AG04449 (cell line): ENCODE measurements around the gene FRMD5.

ENCODE experiments used
- CTCF ChIA-PET: fragments of 350-600 bp; formaldehyde crosslinking; extraction: SDS; loops from one replicate; lab custom pipeline; 2021; ENCODE audit warnings: antibody characterized with exemption; lab: Yijun Ruan, JAX
- POLR2A ChIA-PET: fragments of 400-600, 350-600 bp; formaldehyde crosslinking; extraction: SDS; loops from one replicate; lab custom pipeline; 2020; ENCODE audit warnings: antibody characterized with exemption, inconsistent platforms; lab: Yijun Ruan, JAX
- DNase-seq: peaks from one replicate; pipeline ENCODE4 v3.0.0-alpha.2; 2010; ENCODE audit warnings: low read depth, low spot score
- H3K4me3 ChIP-seq: 2 replicates; pipeline ENCODE4 v1.5.1; 2011; ENCODE audit warnings: low read depth, mild to moderate bottlenecking, control low read depth, low read length
- CTCF ChIP-seq: IDR thresholded peaks from one replicate; pipeline ENCODE4 v1.5.1; 2011; ENCODE audit warnings: mild to moderate bottlenecking, moderate library complexity, low read length, control low read depth, inconsistent platforms; ENCODE audit not compliant: insufficient read depth; ENCODE audit errors: missing control alignments

FRMD5 gene

GRCh38 chr15:43955140-43955539, 239.9 kb downstream of the FRMD5 start:
- ChIA-PET POLR2A (no interaction called here), CTCF (no interaction called here)
- no peak overlapping the region for H3K4me3 ChIP-seq
- TF ChIP-seq CTCF, result no peak
- no peak for DNase-seq

DNA sequence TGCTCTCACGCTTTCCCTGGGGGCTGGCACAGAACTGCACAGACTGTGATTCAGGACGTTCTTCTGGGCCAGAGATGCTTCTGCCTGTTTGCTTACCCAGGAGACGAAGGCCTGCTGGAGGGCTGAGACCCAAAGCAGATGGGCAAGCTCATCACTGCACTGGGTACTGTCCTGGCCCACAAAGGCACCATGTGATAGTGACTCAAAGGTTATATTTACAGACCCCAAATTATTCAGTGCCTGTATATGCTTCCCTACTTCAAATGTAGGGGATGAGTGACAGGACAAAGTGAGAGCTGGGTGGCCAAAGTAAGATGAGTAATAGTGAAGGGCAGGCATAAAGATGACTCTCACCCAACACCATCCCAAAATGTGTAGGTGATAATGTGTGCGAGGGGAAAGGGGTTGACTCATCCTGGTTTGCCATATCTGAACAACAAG, 240.9 kb downstream of the FRMD5 start:
- DNase-seq, result no peak
- TF ChIP-seq CTCF, result no peak
- no peak overlapping the region for H3K4me3 ChIP-seq
- CTCF ChIA-PET, result no interaction called here
- POLR2A ChIA-PET, result no interaction called here

DNA sequence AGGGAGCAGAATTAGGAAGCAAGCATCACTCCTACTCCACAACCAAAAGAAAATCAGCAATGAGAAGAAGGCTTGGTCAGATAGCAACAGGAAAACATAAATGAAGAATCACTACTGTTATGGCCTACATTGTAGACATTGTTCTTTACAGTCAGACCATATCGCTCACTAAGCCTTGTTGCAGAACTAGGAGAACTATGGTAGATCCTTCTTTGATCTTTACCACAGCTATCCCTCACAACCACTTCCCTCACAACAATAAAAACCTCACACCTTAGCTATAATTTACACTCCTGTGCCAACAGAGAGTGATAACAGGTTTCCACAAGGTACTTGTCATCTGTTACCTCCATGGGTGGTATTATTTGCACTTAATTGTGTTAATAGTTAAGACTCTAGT, 241.7 kb downstream of the FRMD5 start:
- DNase-seq, result no peak
- H3K4me3 ChIP-seq, result no peak overlapping the region
- TF ChIP-seq CTCF, result no peak
- ChIA-PET POLR2A (no interaction called here), CTCF (interaction anchor here (1.3 kb wide), 2 partner anchors 14 to 112 kb away, joined by 3 to 8 read pairs; no protein-coding TSS in a partner anchor)

GRCh38 chr15:43950531-43950930, 244.5 kb downstream of the FRMD5 start:
- H3K4me3 ChIP-seq, result no peak overlapping the region
- no peak for DNase-seq
- no peak for TF ChIP-seq CTCF
- ChIA-PET CTCF (no interaction called here), POLR2A (no interaction called here)

- TF ChIP-seq CTCF, result no peak
- H3K4me3 ChIP-seq, result no peak overlapping the region
- no peak for DNase-seq
- CTCF ChIA-PET, result interaction anchor here (1.0 to 4.0 kb wide), 4 partner anchors 8 to 117 kb away, joined by 3 to 11 read pairs (median 4); no protein-coding TSS in a partner anchor
- POLR2A ChIA-PET, result no interaction called here
Measured at GRCh38 chr15:43948691-43949325, 246.3 kb downstream of the FRMD5 start.

GRCh38 chr15:43943511-43943910, 251.6 kb downstream of the FRMD5 start:
- POLR2A ChIA-PET, result no interaction called here
- no peak for DNase-seq
- TF ChIP-seq CTCF, result no peak

More at GRCh38 chr15:43943511-43943910, 251.6 kb downstream of the FRMD5 start:
- H3K4me3 ChIP-seq, result no peak overlapping the region
- CTCF ChIA-PET, result no interaction called here
